Upper lobe of left lung (tissue), 4 donors: ENCODE measurements around the gene STBD1.

Source experiments
- EP300 ChIP-seq, 4 donors: sonication (generic); formaldehyde crosslinking; IDR thresholded peaks; one replicate each; pipeline ENCODE4 v1.5.1; 2017; ENCODE audit warnings: antibody characterized with exemption in 4 of 4, control low read depth in 2 of 4
- POLR2A ChIP-seq, 4 donors: fragments of 450-650 bp; IDR thresholded peaks; one replicate each; pipeline ENCODE4 v1.5.1; 2016 to 2017; ENCODE audit warnings: antibody characterized with exemption in 4 of 4, mild to moderate bottlenecking in 2 of 4
- POLR2AphosphoS5 ChIP-seq, 2 donors: sonication (generic); formaldehyde crosslinking; IDR thresholded peaks; one replicate each; pipeline ENCODE4 v1.5.1; 2017; ENCODE audit warnings: antibody characterized with exemption in 2 of 2
- TF ChIP-seq, protein P1 (sequence below), 6 experiments: fragments of 450-650 bp in 4 of 6; fragments of 200-600 bp in 2 of 6; sonication (generic) in 2 of 6; IDR thresholded peaks; one replicate each; pipeline ENCODE4 v1.5.1; 2016 to 2019; ENCODE audit warnings: antibody characterized with exemption in 6 of 6

DNA sequence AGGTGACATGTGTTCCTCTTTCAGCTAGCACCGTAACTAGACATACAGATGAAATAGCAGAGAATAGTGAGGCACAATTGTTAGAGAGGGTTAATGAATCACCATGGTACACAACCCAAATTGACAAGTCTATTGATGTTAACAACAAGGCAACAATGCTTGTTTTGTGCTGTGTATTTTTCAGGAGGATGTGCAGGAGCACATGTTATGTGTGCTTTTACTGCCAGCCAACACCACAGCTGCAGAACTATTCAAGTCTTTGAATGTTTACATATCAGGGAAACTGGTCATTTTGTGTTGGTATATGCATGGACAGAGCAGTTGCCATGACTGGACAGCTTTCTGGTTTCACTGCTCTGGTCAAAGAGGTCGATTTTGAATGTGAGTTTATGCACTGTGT is 32.8 kb downstream of the STBD1 start:
- TF ChIP-seq, protein P1, sequence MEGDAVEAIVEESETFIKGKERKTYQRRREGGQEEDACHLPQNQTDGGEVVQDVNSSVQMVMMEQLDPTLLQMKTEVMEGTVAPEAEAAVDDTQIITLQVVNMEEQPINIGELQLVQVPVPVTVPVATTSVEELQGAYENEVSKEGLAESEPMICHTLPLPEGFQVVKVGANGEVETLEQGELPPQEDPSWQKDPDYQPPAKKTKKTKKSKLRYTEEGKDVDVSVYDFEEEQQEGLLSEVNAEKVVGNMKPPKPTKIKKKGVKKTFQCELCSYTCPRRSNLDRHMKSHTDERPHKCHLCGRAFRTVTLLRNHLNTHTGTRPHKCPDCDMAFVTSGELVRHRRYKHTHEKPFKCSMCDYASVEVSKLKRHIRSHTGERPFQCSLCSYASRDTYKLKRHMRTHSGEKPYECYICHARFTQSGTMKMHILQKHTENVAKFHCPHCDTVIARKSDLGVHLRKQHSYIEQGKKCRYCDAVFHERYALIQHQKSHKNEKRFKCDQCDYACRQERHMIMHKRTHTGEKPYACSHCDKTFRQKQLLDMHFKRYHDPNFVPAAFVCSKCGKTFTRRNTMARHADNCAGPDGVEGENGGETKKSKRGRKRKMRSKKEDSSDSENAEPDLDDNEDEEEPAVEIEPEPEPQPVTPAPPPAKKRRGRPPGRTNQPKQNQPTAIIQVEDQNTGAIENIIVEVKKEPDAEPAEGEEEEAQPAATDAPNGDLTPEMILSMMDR (IDR thresholded peaks at IDR 0.05), result no peak
- TF ChIP-seq POLR2A (IDR thresholded peaks at IDR 0.05), result no peak
- no peak for TF ChIP-seq POLR2AphosphoS5 (IDR thresholded peaks at IDR 0.05)
- TF ChIP-seq EP300 (IDR thresholded peaks at IDR 0.05), result no peak
